Medulla oblongata (tissue), 1 donor: ENCODE data around the gene KCMF1.
"Not testable (repeated sequence)": the region's sequence is repeated elsewhere in the genome, so short reads cannot be mapped to it uniquely, and the experiment has no call there.

Source experiments
- DNase-seq: peaks from one replicate; pipeline ENCODE4 v3.0.0-alpha.2; 2015; ENCODE audit errors: extremely low spot score

Gene KCMF1

DNA sequence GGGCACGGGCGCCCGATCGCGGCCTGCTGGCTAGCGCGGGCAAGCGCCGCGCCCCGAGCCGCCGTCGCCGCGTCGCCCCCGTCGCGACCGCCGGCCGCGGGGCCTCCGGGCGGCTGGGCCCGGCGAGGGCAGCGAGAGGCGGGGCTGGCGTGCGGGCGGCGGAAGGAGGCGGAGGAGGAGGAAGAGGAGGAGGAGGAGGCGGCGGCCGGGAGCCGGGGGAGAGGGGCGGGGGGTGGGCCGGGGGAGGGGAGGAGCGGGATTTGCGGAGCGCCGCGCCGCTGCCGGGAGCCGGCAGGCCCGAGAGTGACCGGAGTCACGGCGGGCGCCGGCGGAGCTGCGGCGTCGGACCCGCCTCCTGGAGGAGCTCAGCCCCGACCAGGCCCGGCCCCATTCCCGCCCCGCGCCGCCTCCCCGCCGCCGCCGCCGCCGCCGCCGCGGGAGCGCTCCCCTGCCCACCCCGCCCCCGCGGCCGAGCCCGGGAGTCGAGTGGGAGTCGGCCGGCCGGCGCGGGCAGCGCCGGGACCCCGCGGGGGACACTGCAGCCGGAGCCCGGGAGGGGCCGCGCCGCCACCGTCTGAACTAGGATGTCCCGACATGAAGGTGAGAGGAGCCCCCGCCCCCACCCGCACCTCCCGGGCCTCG lies at the start of gene KCMF1:
TSS of gene KCMF1 (plus strand) at position 294 of the 642 bp plus-strand sequence. CDS start at position 585, 291 bp downstream.
- DNase-seq, result peak; percentile 59

GRCh38 chr2:84923009-84923408 lies 48.0 kb upstream of the KCMF1 start:
- no peak for DNase-seq

GRCh38 chr2:84924173-84925106 lies 46.5 kb upstream of the KCMF1 start:
- DNase-seq, result peak; percentile 26

DNA sequence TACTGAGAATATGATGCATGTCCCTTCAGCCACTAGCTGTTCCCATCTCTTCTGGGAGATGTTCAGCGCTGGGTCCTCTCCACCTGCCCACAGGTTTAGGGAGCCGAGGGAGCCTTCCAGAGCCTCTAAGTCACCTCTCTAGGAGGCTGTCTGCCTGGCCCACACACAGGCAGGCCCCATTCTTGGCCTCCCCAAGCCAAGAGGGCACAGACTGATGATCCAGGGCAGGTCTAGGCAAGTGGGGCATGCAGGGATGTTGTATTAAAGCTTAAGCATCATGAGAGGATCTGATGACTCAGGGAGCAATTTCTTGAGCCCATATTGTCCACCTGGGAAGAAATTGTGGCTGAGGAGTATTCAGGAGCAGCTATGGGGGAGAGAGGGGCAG lies 45.6 kb upstream of the KCMF1 start:
- no peak for DNase-seq

DNA sequence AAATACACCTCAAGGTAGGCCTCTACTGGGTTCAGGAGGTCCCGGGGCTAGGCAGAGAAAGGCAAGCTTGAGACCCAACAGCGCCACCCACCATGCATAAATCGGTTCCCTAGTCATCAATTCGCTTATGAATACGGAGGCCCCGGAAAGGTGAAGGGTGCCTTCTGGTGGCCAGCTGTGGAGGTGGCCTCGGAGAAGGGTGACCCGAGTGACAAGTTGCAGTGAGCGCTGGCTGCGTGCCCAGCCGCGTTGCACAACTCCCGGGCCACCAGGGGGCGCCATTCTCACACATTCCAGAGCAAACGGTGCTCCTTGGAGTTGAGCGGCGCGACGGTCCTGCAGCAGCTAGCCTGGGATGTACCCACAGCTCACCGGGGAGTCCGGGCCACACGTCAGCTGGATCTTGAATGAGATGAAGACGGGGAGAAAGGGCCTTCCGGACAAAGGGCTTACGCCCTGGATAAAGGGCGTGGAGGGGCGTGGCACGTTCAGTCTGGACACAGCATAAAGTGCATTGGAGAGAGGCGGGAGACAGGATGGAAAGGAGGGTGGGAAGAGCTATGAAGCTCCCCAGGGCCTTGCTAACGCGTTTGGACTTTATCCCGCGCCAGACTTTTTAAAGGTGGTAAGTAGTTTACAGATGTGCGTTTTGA lies 45.1 kb upstream of the KCMF1 start:
- DNase-seq, result peak; percentile 93

GRCh38 chr2:84927275-84927627 lies 43.7 kb upstream of the KCMF1 start:
- no peak for DNase-seq

DNA sequence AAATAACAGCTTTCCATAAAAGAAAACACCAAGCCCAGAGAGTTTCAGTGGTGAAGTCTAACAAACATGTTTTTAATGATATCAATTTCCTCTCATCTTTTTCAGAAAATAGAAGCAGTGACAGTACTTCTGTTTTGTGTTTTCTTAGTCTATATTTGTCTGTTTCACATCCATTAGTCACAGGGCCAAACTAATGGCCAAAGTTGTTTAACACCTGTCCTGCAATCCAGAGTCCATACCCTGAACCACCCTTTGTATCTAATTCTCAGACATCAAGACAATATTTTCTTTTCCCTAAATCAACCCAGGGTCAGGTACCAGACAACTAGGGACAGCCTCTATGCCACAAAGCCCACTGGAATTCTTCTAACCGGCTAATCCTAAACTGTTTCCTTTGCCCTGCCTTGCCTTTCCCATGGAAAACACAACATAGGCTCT lies 39.6 kb upstream of the KCMF1 start:
- no peak for DNase-seq

- no peak for DNase-seq
Observed at GRCh38 chr2:84938194-84938879, 32.6 kb upstream of the KCMF1 start.

DNA sequence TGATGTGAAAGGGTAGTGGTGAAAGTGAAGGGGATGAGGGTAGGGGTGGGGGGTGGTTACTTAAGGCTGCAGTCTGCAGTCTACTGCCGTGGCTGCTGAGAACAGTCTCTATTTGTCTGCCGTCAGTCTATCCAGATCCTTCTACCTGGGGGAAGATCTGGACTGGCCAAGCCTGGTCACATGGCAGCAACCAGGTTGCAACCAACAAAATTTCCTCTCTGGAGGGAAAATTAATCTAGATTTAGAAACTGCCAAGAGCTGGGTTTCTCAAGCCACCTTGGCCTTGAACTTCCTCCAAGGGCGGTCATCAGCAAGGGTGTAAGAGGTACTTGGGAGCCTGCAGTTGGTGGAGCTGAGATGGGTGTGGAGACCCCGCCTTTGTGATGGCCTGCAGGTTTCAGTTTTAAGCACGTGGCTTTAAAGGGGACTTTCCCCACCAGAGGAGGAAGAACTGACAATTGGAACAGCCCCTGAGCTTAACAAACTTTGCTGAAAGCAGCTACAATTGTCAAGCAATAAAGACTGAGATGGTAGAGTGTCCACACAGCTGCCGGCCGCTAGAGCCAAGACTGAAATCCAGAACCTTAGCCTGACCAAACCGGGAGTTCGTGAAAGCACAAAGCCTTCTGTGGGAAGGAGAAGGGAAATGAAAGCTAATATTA lies 31.4 kb upstream of the KCMF1 start:
- peak; percentile 10 for DNase-seq

DNA sequence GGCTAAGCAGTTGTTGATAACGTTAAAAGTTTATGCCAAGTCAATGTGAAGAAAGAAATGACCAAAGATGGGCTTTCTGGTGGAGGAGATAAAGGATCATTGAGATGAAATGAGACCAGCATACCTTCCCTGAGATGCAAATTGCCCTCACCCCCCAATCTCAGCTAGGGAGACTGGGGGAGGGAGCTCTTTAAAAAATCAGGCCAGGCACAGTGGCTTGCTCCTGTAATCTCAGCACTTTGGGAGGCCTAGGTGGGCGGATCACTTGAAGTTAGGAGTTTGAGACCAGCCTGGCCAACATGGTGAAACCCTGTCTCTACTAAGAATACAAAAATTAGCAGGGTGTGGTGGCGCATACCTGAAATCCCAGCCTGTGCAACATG lies 30.9 kb upstream of the KCMF1 start:
- DNase-seq, result no peak

GRCh38 chr2:84940831-84941412 lies 30.0 kb upstream of the KCMF1 start:
- DNase-seq, result no peak

DNA sequence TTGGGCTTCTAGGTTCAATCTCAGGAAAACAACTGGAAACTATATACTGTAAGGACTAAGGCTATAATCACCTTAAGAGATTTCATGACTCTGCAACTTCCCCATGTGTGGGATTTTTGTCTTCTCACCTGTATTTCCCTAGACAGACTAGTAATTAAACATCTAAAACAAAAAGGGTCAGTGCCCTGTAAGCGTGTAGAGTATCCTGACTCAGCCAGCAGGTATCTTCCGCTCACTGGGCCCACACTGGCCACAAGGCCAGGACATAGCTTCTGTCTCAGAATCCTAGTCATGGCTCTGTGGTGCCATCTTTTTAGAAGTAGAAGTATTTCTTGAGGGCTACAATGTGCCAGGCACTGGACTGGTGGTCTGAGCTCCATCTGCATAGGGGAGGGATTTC lies 28.8 kb upstream of the KCMF1 start:
- DNase-seq, result no peak

DNA sequence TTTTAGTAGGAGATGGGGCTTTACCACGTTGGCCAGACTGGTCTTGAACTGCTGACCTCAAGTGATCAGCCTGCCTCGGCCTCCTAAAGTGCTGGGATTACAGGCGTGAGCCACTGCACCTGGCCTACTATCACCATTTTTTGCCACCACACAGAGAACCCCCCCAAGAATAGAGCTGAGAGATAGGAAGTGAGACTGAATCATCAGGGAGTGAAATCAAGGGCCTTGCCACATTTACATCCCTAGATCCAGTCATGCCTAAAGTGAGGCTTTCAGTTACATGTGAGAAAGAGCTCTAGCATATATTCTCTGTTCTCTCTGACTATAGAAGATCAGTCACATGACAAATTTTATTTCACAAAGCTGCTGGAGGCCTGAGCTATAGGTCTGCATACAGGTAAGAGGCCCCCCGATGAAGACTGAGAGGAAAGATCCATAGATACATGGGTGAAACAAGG lies 28.0 kb upstream of the KCMF1 start:
- no peak for DNase-seq

DNA sequence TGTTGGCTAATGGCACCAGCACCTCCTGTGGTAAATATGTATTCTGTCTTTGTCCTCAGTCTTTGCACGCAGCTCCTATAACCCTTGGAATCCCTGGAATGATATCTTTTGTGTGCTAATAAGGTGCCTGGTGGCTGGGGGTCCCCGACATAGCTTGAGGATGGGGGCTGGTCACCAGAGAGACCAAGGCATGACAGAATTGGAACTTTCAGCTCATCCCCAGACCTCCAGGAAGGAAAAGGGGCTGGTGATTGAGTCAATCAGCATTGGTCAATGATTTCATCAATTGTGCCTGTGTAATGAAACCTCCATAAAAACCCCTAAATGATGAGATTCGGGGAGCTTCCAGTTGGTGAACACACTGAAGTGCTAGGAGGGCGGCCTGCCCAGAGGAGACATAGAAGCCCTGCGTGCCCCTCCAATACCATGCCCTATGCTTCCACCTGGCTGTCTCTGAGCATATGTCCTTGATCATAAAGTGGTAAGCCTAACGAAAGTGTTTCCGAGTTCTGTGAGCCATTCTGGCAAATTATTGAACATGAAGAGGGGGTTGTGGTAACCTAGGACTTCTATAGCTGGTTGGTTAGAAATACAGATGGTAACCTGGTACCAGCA lies 26.6 kb upstream of the KCMF1 start:
- no peak for DNase-seq

GRCh38 chr2:84945838-84946203 lies 25.1 kb upstream of the KCMF1 start:
- DNase-seq, result not testable (repeated sequence)

- no peak for DNase-seq
Observed at GRCh38 chr2:84946204-84947009, 24.6 kb upstream of the KCMF1 start.

DNA sequence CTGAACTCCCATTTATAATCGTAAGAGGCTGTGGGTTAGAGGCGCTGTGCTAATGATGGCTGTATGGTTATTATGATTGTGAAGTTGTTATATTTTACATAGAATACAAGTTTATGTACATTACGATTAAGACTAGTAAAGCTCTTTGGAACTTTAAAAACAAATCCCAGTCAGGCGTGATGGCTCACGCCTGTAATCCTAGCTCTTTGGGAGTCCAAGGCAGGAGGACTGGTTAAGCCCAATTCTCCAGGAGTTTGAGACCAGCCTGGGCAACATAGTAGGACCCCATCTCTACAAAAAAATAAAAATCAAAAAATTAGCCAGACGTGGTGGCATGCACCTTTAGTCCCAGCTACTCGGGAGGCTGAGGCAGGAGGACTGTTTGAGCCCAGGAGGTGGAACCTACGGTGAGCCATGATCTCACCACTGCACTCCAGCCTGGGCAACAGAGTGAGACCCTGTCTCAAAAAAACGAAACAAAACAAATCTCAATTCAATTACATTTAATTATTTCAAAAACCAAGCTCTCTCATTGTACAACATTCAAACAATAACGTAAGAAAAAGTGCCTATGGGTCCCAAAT lies 23.9 kb upstream of the KCMF1 start:
- no peak for DNase-seq

DNA sequence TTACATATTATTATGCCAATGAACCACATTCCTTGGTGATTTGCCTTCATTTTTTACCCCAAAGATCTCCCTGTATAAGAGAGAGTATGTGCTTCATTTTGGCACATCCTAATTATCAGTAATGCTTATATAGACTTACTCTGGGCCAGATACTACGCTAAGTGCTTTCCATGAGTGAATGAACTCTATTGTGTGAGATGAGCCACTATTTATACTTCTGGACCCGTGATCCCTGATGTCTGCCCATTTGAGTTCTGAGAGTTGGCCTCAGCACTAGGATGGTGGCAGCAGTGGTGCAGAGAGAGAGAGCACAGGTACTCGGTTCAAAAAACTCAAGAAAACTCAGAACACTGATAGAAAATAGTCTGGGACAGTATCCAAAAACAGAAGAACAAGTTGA lies 17.4 kb upstream of the KCMF1 start:
- DNase-seq, result no peak

DNA sequence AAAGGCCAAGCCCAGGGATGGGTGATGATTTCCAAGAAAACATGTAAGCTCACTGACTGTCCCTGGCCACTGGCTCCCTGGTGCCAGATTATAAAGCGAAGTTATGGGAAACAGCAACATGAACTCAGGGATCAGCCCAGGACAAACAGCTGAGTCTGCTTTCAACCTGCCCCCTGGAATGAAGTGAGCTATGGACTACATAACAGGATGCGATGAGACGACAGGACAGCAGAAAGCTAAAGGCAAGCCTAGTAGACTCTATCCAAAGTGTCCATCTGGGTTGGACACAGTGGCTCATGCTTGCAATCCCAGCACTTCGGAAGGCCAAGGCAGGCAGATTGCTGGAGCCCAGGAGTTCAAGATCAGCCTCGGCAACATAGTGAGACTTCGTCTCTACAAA lies 16.6 kb upstream of the KCMF1 start:
- no peak for DNase-seq
